Measurements from ENCODE around the gene SLC12A2. TPM values are rescaled to one million over a fixed set of nuclear protein-coding genes. Genes with fewer than 3 reads are reported as not detected.

The SLC12A2 gene
- total RNA-seq, 2 experiments from 2014 or later: 13.7 to 16.4 TPM

DNA sequence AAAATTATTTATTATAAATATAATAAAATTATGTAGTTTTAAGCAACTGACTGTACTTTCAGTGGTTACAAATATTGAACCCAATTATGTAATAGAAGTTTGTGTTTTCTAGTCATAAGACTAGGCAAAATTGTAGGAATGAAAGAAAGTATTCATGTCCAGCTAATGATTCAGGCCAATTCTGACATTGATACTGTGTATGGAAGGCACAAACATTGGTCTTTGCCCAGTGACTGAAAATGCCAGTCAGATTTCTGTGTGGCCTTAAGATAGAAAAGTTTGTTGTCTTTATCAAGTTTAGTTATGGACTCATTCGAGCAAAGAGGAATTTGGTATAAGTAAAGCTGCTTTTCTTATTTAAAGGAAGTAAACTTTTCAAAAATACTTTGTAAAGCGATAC, 60.3 kb downstream of the SLC12A2 start:
- H3K27me3 ChIP-seq (ENCODE audit: control insufficient read depth in 1 of 2, insufficient read depth in 2 of 2, low read length in 2 of 2): no peaks in the 10 kb centered on the region
- POLR2A ChIA-PET: no interaction called here
- H3K36me3 ChIP-seq (ENCODE audit: insufficient read depth, low read length): peaks cover 4% of the 10 kb centered on the region
- intact Hi-C loops (cut with DNase I, micrococcal nuclease): no loop called here
- DNase-seq (no peak), ATAC-seq (ENCODE audit: poor library complexity) (no peak)
- no peak overlapping the region for H3K27ac ChIP-seq (ENCODE audit: low read depth in 1 of 2, low read length in 2 of 2)
- no peaks in the 10 kb centered on the region for H3K9me3 ChIP-seq (ENCODE audit: control insufficient read depth in 1 of 2, insufficient read depth in 1 of 2, low read length in 2 of 2)
- TF ChIP-seq, protein P1, sequence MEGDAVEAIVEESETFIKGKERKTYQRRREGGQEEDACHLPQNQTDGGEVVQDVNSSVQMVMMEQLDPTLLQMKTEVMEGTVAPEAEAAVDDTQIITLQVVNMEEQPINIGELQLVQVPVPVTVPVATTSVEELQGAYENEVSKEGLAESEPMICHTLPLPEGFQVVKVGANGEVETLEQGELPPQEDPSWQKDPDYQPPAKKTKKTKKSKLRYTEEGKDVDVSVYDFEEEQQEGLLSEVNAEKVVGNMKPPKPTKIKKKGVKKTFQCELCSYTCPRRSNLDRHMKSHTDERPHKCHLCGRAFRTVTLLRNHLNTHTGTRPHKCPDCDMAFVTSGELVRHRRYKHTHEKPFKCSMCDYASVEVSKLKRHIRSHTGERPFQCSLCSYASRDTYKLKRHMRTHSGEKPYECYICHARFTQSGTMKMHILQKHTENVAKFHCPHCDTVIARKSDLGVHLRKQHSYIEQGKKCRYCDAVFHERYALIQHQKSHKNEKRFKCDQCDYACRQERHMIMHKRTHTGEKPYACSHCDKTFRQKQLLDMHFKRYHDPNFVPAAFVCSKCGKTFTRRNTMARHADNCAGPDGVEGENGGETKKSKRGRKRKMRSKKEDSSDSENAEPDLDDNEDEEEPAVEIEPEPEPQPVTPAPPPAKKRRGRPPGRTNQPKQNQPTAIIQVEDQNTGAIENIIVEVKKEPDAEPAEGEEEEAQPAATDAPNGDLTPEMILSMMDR (IDR thresholded peaks at IDR 0.05): no peak
- H3K36me3 Mint-ChIP-seq (ENCODE audit: low read depth): peaks cover 50% of the 10 kb centered on the region
- H3K27me3 Mint-ChIP-seq: no peaks in the 10 kb centered on the region
- no peaks in the 10 kb centered on the region for H3K4me1 ChIP-seq (ENCODE audit: insufficient read depth, low read length)
- no peak overlapping the region for H3K27ac Mint-ChIP-seq
- CTCF ChIA-PET: no interaction called here
- no peaks in the 10 kb centered on the region for H3K9me3 Mint-ChIP-seq
- H3K4me3 Mint-ChIP-seq: no peak overlapping the region
- H3K4me3 ChIP-seq (ENCODE audit: low read length): no peak overlapping the region
- H3K4me1 Mint-ChIP-seq (ENCODE audit: low read depth): no peaks in the 10 kb centered on the region

DNA sequence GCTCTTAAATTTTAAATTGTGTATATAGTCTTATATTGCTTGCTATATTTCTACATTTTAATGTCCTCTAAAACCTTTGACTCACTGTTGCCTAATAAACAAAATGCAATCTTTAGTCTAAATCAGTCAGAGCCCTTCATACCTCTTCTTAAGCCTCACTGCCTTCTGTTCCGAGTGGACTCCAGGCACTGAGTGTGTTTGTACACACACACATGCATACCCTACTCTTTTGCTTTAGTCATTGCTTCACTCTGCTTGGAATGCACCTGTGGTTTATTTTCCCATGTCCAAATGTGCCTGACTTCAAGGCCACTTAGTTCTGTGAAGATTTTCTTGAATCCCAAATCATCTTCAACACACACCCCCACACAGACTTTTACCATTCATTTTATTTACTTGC, 60.9 kb downstream of the SLC12A2 start:
- ATAC-seq (ENCODE audit: poor library complexity): no peak
- Histone ChIP-seq H3K4me1 (ENCODE audit: insufficient read depth, low read length) (no peaks in the 10 kb centered on the region), H3K9me3 (ENCODE audit: control insufficient read depth in 1 of 2, insufficient read depth in 1 of 2, low read length in 2 of 2) (no peaks in the 10 kb centered on the region), H3K27ac (ENCODE audit: low read depth in 1 of 2, low read length in 2 of 2) (no peak overlapping the region), H3K4me3 (ENCODE audit: low read length) (no peak overlapping the region), H3K27me3 (ENCODE audit: control insufficient read depth in 1 of 2, insufficient read depth in 2 of 2, low read length in 2 of 2) (no peaks in the 10 kb centered on the region), H3K36me3 (ENCODE audit: insufficient read depth, low read length) (peaks cover 9% of the 10 kb centered on the region)
- TF ChIP-seq, protein P1 (IDR thresholded peaks at IDR 0.05): no peak
- Mint-ChIP-seq H3K4me3 (no peak overlapping the region), H3K4me1 (ENCODE audit: low read depth) (no peaks in the 10 kb centered on the region), H3K36me3 (ENCODE audit: low read depth) (peaks cover 52% of the 10 kb centered on the region), H3K27ac (no peak overlapping the region), H3K27me3 (no peaks in the 10 kb centered on the region), H3K9me3 (no peaks in the 10 kb centered on the region)
- no peak for DNase-seq
- ChIA-PET CTCF (no interaction called here), POLR2A (no interaction called here)
- intact Hi-C loops (cut with DNase I, micrococcal nuclease): no loop called here

DNA sequence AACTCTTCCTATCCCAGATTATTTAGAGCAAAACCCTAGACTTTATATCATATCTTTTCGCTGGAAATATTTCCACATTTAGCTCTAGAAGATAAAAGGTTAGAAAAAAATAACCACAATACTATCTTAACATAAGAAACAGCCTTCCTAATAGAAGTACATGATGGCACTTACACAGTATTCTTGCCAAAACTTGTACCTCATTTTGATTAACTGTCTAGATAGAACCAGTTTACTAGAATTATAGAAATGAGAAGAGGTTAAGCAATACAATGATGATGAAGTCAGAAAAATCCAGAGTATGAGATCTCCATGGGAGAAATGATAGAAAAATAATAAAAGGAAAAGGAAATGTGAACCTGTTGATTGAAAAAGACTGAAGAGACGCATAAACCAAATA, 63.1 kb downstream of the SLC12A2 start:
- ATAC-seq (ENCODE audit: poor library complexity) (no peak), DNase-seq (no peak)
- H3K36me3 Mint-ChIP-seq (ENCODE audit: low read depth): peaks cover 52% of the 10 kb centered on the region
- TF ChIP-seq, protein P1 (IDR thresholded peaks at IDR 0.05): no peak
- Histone ChIP-seq H3K4me3 (ENCODE audit: low read length) (no peak overlapping the region), H3K36me3 (ENCODE audit: insufficient read depth, low read length) (peaks cover 9% of the 10 kb centered on the region), H3K27me3 (ENCODE audit: control insufficient read depth in 1 of 2, insufficient read depth in 2 of 2, low read length in 2 of 2) (no peaks in the 10 kb centered on the region), H3K27ac (ENCODE audit: low read depth in 1 of 2, low read length in 2 of 2) (no peak overlapping the region), H3K4me1 (ENCODE audit: insufficient read depth, low read length) (no peaks in the 10 kb centered on the region), H3K9me3 (ENCODE audit: control insufficient read depth in 1 of 2, insufficient read depth in 1 of 2, low read length in 2 of 2) (no peaks in the 10 kb centered on the region)
- ChIA-PET POLR2A (no interaction called here), CTCF (no interaction called here)
- no peak overlapping the region for H3K4me3 Mint-ChIP-seq
- no peaks in the 10 kb centered on the region for H3K27me3 Mint-ChIP-seq
- H3K27ac Mint-ChIP-seq: no peak overlapping the region
- intact Hi-C loops (cut with DNase I, micrococcal nuclease): no loop called here
- no peaks in the 10 kb centered on the region for H3K4me1 Mint-ChIP-seq (ENCODE audit: low read depth)
- no peaks in the 10 kb centered on the region for H3K9me3 Mint-ChIP-seq

Data from CD4-positive, alpha-beta T cell (primary cell).